ENCODE data around the gene PLEKHN1. TPM values are rescaled to one million over a fixed set of nuclear protein-coding genes. Genes with fewer than 3 reads are reported as not detected.

Gene PLEKHN1
- total RNA-seq, 2 experiments from 2014 or later = not detected

GRCh38 chr1:999725-1000356 is 33.6 kb downstream of the PLEKHN1 start, which contains the start of gene HES4:
TSS of gene HES4 (minus strand) at chr1:1000097. CDS start at chr1:999973, 124 bp downstream.
- Histone ChIP-seq H3K9me2 (ENCODE audit: insufficient read depth, low read length) (no peaks in the 10 kb centered on the region), H2AFZ (ENCODE audit: low read length) (no peak within 1 kb of the TSS), H3K9me3 (ENCODE audit: low read length) (no peaks in the 10 kb centered on the region), H3K36me3 (ENCODE audit: insufficient read depth, low read length) (no peaks in the 10 kb centered on the region), H3K4me3 (ENCODE audit: low read depth, low read length, poor library complexity, severe bottlenecking) (no peak within 1 kb of the TSS), H4K20me1 (ENCODE audit: insufficient read depth, low read length) (no peaks in the 10 kb centered on the region), H3K4me2 (ENCODE audit: low read length) (peak within 1 kb of the TSS; percentile 16; the same call in 1 of the 2 replicates), H3K4me1 (ENCODE audit: insufficient read depth, low read length, poor library complexity, severe bottlenecking) (no peaks in the 10 kb centered on the region), H3K27ac (ENCODE audit: low read depth, low read length, poor library complexity, severe bottlenecking) (no peak within 1 kb of the TSS), H3K79me2 (ENCODE audit: insufficient read depth, low read depth, low read length) (no peaks in the 10 kb centered on the region)
- ChIA-PET CTCF (ENCODE audit: unreplicated experiment) (no interaction called here), POLR2A (no interaction called here)
- DNase-seq (ENCODE audit: low spot score) = no peak
- intact Hi-C loops (cut with micrococcal nuclease; ENCODE audit: unreplicated experiment) = no loop called here
- no TSS peak for BruUV-seq (replicated peaks)
- no peak for TF ChIP-seq EZH2phosphoT487 (IDR thresholded peaks at IDR 0.05; ENCODE audit: borderline replicate concordance, low read depth, low read length)
- TF ChIP-seq CTCF (conservative IDR thresholded peaks at IDR 0.05; ENCODE audit: low read length) = no peak

GRCh38 chr1:1000357-1001056 is 34.2 kb downstream of the PLEKHN1 start:
- Histone ChIP-seq H3K9me2 (ENCODE audit: insufficient read depth, low read length) (no peaks in the 10 kb centered on the region), H3K79me2 (ENCODE audit: insufficient read depth, low read depth, low read length) (no peaks in the 10 kb centered on the region), H3K4me2 (ENCODE audit: low read length) (peak overlapping the region; percentile 16; the same call in 1 of the 2 replicates), H3K36me3 (ENCODE audit: insufficient read depth, low read length) (no peaks in the 10 kb centered on the region), H3K9me3 (ENCODE audit: low read length) (no peaks in the 10 kb centered on the region), H3K4me3 (ENCODE audit: low read depth, low read length, poor library complexity, severe bottlenecking) (no peak overlapping the region), H3K4me1 (ENCODE audit: insufficient read depth, low read length, poor library complexity, severe bottlenecking) (no peaks in the 10 kb centered on the region), H2AFZ (ENCODE audit: low read length) (no peak overlapping the region), H3K27ac (ENCODE audit: low read depth, low read length, poor library complexity, severe bottlenecking) (no peak overlapping the region), H4K20me1 (ENCODE audit: insufficient read depth, low read length) (no peaks in the 10 kb centered on the region)
- no peak for TF ChIP-seq CTCF (conservative IDR thresholded peaks at IDR 0.05; ENCODE audit: low read length)
- intact Hi-C loops (cut with micrococcal nuclease; ENCODE audit: unreplicated experiment) = no loop called here
- POLR2A ChIA-PET = no interaction called here
- CTCF ChIA-PET (ENCODE audit: unreplicated experiment) = no interaction called here
- no peak for DNase-seq (ENCODE audit: low spot score)
- no TSS peak for BruUV-seq (replicated peaks)
